NCI-H2107 treated with DMSO at 0.1 percent for 48 hours (cell line): ENCODE measurements around the gene MKKS.
"Not testable (repeated sequence)": the region's sequence is repeated elsewhere in the genome, so short reads cannot be mapped to it uniquely, and the experiment has no call there.

Experiments
- DNase-seq: peaks from one replicate; lab custom pipeline; 2025; ENCODE audit not compliant: unreplicated experiment; lab: John Stamatoyannopoulos, UW

Gene MKKS

DNA sequence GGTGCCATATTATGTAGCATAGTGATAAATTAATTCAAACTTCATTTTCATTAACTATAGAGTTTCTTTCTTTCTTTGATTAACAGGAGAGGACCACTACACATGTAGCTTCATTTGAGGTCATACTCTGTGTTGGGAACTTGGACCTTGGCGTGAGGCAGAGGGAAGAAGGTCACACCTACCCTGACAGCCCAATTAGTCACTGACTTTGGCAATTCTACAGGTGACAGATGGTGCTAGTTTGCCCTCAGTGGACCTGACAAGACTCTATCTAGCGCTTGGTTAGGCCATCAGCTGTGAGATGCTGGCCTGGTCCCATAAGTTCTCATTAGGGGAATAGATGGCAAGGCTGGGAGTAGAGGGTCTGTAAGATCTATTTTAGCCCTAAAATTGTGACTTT is 15.2 kb upstream of the MKKS start:
- DNase-seq: no peak

DNA sequence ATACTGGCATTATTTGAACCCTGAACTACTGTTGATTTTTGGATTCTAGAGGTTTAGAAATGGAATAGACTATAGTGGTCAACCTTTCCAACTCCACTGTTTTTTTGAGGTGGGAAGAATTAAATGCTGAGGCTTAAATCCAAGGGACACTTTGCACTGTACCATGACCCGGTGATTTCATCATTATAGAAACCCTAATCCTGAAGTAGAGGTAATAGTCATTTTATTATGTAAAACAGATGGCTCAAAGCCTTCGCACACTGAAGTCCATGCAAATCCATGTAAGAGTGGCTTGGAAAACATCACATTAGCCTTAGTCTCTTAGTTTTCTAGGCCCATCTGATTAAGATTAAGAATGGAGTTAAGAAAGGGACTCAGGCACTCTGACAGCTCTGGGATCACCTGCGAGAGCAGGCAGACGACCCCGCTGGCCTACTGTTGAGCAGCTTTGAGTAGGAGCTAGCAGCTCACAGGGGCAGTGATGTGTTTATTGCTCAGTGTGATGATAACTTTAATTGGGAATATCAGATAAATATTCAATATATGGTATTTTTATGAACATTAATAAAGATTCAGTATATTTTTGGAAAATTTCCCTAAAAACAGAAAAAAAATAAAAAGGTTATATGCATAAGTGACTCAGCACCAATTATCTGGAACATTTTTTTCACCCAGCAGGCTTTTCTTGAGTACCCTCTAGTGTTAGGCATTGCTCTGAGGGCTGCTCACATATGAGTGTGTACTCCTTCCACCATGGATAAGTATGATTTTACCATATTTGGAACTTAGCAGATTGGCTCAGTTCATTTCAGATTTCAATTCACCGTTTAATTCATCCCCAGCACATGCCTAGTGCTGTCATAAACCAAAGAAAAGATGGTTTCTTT is 14.5 kb upstream of the MKKS start:
- DNase-seq: no peak

DNA sequence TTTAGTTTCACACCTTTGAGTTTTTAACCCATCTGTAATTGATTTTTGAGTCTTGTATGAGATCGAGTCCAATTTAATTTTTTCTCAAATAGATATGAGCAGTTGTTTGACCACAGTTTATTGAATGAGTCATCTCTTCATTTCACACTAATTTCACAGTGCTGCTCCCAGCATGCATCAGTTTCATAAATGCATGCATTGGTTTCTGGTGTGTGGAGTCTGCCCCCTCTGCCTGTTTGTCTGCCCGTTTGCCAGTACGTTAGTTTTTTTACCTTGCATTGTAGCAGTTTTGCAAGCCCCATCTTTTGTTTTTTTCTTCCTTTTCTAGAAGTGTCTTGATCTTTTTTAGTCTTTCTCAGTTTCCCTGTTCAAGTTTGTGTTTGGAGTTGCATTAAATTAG is 13.0 kb upstream of the MKKS start:
- peak; percentile 32 for DNase-seq

DNA sequence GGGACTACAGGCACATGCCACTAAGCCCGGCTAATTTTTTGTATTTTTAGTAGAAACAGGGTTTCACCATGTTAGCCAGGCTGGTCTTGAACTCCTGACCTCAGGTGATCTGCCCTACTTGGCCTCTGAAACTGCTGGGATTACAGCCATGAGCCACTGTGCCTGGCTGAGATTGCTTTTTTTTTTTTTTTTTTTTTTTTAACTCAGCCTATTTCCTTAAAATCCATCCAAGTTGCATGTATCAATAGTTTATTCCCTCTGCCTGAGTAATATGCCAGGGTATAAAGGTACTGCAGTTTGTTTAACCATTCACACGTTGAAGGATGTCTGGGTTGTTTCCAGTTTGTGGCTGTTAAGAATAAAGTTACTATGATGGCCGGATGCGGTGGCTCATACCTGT is 11.7 kb upstream of the MKKS start:
- no peak for DNase-seq

DNA sequence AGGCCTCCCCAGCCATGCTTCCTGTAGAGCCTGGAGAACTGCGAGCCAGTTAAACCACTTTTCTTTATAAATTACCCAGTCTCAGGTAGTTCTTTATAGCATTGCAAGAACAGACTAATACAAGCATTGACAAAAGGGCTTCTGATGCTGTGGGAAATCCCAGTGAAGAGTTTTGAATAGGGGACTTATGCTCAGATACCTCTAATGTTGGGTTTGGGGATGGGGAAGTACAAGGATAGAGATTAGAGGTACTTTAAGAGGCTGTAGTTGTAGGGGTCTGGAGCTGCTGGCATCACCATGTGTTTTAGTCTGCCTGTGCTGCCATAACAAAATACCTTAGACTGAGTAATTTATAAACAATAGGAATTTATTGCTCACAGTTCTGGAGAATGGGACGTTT is 9.9 kb upstream of the MKKS start:
- DNase-seq: no peak

DNA sequence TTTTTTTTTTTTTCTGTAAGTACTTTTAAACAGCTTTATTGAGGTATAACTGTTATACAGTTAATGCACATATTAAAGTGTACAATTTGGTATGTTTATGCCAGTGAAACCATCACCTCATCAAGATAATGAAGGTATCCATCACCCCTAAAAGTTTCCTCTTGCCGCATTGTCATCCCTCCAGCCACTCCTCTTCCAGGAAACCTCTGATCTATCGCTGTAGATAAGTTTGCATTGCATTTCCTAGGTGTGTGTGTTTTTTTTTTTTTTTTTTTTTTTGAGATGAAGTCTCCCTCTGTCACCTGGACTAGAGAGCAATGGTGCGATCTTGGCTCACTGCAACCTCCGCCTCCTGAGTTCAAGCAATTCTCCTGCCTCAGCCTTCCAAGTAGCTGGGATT is 4.2 kb upstream of the MKKS start:
- no peak for DNase-seq

DNA sequence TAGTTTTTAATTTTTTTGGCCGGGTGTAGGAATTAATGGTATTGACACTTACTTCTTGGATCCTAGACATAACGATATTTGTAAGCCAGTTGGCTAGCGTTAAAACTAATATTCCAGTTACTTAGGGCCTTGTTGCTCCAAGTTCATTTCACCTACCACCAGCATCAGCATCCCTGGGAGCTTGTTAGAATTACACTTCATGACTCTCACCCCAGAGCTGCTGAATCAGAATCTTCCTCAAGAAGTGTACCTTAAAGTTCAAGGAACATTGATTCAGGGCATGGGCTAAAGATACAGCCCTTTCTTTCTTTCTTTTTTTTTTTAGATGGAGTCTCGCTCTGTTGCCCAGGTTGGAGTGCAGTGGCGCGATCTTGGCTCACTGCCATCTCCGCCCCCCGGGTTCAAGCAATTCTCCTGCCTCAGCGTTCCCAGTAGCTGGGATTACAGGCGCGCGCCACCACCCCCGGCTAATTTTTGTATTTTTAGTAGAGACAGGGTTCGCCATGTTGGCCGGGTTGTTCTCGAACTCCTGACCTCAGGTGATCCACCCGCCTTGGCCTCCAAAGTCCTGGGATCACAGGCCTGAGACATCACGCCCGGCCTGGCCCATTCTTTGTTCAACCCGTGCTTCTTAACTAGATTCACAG is 2.2 kb upstream of the MKKS start:
- no peak for DNase-seq

DNA sequence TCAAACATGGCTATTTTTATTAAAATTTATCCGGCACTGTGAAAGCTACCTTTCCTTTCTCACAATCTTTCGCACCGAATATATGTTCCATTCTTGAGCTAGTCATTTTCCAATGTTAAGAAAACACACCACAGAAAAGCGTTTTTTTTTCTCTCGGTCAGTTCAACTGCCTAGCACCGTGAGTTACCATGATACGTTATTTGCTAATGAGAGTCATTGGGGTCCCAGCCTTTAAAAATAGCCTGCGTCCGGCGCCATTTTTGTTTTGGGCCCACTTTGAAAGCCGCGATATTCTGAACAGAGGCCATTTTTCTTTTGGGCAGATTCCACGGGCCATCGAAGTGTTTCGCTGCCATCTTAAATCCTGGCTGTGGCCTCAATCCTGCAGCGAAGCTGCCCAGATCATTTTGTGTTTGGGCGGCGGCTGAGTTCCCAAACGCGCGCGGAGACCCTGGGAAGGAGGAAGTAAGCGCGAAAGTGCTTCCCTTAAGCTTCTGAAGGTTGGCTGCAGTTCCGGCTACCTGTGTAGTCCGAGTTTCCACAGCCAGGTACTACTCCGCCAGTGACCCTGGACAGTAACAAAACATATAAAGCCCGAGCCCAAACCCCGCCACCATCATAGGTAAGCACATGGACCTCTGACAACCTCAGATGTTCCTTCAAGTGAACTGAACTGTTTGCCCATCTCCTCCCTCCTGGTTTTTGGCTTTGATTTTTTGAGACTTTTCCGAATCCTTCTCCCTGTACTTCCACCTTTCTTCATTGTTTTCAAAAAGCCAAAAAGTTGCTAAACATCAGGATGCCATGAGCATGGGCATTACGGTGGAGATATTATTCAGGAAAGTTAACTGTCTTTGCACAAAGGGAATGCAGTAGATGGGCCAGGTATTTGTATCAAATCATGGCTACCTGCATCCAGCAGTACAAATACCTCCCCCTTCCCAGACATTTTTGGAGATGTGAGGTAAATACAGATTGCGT is 1.1 kb upstream of the MKKS start, which contains the start of gene SLX4IP:
TSS of gene SLX4IP (plus strand) at position 474 of the 981 bp plus-strand sequence. CDS start 22,900 bp downstream, outside the sequence.
- DNase-seq: peak; percentile 89

DNA sequence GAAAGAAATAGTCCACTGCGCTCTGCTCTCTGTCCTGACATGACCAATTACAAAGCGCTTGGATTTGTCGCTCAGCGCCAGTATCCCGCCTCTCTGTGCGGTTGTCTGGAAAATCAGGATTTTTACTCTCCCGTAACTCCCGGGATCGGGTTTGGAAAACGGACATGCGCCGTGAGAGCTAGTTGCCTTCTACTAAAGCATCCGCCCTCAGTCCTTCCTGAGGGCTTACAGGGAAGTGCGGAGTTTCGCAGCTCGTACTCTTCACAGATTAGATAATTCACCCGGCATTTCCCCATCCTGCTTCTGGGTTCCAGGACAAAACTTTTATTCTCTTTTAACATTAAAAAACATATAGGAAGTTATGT is 427 bp upstream of the MKKS start:
- peak; percentile 78 for DNase-seq

DNA sequence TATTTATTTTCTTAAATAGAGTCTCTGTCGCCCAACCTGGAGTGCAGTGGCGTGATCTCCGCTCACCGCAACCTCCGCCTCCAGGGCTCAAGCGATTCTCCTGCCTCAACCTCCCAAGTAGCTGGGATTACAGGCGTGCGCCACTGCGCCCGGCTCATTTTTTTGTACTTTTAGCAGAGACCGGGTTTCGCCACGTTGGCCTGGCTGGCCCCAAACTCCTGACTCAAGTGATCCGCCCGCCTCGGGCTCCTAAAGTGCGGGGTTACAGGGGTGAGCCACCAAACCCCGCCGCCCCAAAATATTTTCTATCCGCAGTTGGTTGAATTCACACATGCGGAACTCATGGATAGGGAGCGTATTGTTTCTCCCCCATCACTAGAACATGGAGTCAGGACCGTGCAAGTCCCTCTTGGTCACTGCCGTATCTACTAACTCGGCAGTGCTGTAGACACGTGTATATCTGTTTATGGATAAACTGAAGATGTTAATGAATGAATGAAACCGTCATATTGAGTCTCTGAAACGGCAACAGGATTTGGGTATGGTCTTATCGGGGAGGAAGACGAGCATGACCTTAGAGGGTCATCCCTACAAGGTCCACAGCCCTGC is 904 bp downstream of the MKKS start:
- no peak for DNase-seq

DNA sequence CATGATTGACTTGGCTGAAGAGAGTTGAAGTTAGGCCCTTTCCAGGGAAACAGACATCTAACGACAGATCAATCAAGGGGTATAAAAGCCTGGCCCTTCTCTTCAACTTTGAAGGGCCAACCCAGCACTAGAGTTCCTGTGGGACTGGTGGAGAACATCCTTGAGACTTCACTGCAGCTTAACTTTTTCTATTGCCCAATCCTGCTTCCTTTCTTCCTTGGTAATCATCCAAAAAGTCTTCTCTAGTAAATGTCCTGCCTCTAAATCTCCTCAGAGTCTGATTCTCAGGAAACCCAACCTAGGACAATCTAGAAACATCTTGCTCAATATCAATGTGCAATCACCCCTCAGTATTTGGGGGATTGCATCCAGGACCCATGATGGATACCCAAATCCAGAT is 1.9 kb downstream of the MKKS start:
- no peak for DNase-seq

DNA sequence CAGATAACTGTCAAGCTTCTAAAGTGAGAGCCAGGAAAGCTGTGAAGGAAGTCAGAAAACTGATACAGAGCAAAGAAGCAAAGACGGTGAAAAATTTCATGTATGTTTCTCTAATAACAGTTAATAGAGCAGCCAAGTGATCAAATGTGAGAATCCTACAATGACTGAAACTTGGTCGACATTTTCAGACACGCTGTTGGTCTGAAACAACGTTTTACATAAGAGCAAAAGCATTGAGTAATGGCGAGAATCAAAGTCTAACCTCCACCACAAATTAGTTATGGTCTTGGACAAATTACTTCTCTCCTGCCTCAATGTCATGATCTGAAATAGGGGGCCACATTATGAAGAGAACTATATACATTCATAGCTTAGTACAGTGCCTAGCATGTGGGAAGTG is 3.3 kb downstream of the MKKS start:
- DNase-seq: no peak

DNA sequence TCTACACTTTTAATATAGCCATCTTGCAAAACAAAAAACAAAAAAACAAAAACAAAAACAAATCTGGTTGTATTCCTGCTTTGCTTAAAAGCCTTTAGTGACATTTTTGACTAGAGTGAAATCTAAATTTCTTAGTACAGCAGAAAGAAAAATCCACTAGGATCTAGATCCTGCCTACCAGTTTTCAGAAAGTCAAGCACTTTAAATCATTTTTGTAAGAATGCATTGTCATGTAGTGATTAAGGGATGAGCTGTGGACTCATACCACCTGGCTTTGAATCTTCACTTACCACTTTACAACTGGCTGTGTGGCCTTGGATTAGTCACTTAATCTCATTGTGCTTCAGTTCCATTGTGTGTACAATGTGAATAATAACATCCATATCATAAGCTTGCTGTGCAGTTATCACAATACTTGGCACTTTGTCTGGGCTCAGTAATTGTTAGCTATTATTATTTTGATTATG is 4.0 kb downstream of the MKKS start:
- no peak for DNase-seq

DNA sequence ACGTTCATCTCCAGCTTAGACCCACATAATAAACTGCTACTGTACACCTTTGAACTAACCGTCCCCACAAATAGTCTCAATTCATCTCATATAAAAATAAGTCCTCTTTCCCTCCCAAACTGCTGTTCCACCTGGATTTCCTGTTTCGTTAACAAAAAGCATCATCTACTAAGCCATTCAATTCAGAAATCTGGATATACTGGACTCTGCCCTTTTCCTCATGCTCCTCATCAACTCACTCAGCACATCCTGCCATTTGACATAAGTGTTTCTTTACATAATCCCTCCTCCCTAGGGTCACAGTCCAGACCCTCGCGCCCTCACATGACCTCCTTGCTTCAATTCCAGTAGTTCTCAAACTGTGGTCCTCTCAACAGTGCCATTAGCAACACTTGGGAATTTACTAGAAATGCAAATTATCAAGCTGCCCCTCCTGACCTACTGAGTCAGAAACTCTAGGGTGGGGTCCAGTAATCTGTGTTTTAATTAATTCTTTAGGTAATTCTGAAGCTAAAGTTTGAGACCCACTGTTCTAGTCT is 4.5 kb downstream of the MKKS start:
- DNase-seq: no peak

DNA sequence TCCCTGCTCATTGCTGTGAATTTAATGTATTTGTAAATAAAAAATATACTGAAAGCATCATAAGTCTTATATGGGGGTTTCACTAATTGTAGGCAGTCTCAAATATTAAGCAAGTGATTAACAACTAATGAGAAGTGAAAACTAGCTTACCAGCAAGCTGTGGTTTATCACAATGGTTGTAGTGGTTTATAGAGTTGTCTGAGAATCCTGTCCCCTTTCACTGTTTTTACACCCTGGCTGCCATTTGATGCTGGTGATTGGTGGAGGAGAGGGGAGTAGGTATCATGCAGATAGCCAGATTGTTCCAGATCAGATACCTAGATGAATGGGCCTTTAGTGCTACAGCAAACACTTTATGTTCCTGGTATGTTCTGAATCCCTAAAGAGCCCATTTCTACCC is 6.0 kb downstream of the MKKS start:
- no peak for DNase-seq

DNA sequence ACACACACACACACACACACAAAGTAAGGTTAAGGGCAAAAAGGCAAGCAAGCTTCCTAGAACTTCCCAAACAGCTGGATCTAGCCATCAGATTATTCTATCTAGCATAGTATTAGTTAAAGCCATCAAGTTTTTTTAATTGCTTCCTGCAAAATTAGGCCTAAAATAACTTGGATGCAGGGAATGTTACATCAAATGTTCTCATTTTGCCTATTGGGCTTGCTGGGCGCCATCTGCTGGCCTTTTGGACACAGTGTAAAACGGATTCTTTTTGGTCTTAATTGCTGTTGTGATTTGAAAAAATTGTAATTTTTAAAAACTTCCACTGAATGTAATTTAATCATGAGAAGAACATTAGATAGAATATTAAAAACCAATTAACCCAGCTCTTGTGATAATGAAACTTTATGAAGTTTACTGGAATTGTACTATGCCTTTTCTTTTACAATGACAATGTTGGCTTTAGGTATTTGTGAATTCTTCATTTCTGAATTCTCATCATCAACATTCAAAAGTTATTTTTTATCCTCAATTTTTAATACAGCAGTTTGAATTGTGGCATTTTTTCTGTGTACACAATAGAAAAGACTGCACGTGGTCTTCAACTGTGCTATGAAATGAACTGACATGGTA is 6.8 kb downstream of the MKKS start:
- no peak for DNase-seq

DNA sequence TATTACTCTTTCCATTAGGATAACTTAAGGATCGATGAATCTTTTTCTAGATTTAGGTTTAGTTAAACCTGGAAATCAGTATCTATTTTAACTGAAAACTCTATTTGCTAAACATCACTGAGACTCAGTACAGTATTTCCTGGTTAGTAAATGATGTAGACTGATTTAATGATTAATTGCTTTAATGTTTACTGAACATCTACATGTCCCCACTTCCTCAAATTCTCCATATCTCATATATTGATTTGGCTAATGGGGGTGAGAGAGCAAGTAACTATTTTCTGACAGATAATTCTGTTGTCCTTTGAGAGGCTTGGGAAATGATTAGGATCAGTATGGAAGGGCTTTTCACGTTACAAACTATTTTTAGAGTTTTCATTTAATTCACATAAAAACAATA is 10.3 kb downstream of the MKKS start:
- DNase-seq: no peak

DNA sequence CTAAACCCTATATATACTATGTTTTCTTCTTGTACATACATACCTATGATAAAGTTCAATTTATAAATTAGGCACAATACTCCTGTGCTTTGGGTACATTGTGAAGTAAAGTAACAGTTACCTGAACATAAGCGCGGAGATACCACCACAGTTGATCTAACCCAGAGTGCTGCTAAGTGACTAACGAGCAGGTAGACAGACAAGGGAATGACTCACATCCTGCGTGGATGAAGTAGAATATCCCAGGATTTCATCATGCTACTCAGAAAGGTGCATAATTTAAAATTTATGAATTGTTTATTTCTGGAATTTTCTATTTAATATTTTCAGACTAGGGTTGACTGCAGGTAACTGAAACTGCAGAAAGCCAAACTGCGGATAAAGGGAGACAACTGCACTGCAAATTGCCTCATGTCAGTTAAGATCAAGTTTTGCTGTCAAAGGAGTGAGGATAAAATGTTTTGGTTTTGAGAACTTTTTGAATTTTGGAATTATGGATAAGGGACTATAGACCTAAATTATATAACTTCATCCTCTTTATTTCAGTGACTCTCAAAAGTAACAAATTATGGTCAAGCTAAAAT is 14.4 kb downstream of the MKKS start:
- no peak for DNase-seq

DNA sequence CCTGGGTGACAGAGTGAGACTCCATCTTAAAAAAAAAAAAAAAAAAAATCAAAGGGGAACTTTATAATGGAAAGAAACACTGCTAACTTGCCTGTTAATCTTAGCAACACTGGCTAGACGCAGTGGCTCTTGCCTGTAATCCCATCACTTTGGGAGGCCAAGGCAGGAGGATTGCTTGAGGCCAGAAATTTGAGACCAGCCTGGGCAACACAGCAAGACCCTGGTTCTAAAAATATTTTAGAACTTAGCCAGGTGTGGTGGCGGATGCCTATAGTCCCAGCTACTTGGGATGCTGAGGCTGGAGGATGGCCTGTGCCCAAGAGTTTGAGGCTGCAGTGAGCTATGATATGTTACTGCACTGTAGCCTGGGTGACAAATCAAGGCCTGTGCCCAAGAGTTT is 16.8 kb downstream of the MKKS start:
- DNase-seq: not testable (repeated sequence)
